ENCODE results near the gene SIGLEC1.

SIGLEC1 gene

DNA sequence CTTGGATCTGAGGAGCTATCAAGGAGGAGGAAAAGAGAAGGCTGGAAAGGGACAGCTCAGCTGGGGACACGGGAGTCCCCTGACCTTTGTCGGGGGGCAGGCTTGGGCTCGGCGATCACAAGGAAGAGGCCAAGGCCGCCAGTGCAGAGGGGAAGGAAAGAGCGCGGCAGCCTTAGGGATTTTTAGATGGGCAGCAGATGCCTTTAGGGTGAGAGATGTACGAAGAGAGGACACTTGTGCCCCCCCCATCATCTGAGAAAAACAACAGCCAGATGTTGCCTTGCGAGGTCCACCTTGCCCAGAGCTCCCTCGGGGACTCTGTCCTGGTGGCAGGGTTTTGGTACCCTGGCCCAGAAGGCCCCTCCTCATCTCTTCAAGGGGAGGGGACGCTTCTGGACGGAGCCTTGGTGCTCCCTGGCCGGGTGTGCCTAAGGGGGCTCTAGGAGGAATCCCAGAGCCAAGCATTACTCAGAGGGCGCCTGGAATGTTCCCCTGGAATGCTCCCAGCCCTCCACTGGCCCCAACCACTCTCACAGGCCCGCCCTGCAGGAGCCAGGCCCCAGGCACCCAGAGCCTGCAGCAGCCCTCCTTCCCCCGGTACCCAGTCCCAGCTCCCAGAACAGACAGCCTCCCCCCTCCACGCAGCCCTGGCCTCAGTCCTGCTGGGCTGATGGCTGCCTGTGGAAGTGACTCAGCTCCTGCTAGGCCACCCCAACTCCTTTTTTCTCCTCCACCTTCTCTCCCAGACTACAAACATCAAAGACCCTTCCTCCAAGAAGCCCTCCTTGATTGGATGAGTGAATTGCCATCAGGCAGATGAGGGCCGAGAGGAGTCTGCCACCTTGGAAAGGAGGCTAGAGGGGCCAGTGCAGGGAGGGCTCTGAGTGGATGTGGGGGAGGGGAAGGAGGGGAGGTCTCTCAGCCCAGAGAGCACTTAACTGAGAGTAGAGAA lies 32.4 kb downstream of the SIGLEC1 start:
- H3K27ac ChIP-seq (ENCODE audit: low read length): no peak overlapping the region
- H3K4me3 ChIP-seq (ENCODE audit: low read length): no peak overlapping the region
- peaks cover 9% of the 10 kb centered on the region for H3K4me1 ChIP-seq (ENCODE audit: control insufficient read depth, insufficient read depth, low read length)
- DNase-seq (ENCODE audit: low read depth, low spot score): no peak
- WGBS (ENCODE audit: insufficient coverage, insufficient read length): no CpG with 5 or more reads among the region's 18 CpGs
- no peaks in the 10 kb centered on the region for H3K27me3 ChIP-seq (ENCODE audit: control insufficient read depth, insufficient read depth, low read length)
- H3K9me3 ChIP-seq (ENCODE audit: control insufficient read depth, insufficient read depth, low read length): no peaks in the 10 kb centered on the region
- H3K36me3 ChIP-seq (ENCODE audit: control insufficient read depth, insufficient read depth, low read length): no peaks in the 10 kb centered on the region

DNA sequence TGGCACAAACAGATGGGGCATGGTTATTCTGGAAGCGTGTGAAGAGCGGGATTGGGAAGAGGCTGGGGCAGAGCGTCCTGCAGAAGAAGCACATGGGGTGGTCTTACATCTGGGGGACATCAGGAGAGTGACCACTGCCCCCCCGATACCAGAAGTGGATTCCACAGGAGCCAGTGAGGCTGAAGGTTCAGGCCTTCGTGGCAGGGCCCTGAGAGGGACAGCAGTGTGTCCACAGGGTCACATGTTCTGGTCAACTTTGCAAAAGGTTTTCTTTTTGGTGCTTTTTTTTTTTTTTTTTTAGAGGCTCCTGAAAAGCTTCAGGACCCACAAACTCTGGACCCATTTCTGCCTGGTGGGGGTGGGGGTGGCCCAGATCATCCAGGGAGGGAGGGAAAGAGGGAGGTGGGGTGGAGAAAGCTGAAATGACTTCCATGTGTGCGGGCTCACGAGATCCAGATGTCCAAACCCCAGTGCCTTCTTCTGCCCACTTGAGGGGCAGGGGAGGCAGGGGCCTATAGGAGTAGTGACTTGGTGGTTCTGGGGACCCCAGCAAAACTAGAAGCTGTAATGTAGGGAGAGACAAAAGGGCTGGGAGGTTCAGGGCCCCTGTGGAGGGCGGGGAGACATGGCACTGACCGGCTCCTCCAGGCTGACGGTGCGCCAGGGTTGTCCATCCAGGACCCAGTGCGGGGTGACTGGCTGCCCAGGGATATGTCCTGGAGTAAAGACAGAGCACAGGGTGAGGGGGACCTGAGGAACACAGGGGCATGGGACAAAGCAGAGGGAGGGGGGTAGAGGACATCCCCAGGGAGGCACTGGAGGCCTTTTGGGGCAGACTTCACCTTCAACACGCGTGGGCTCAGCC lies 33.3 kb downstream of the SIGLEC1 start:
- H3K9me3 ChIP-seq (ENCODE audit: control insufficient read depth, insufficient read depth, low read length): no peaks in the 10 kb centered on the region
- peaks cover 7% of the 10 kb centered on the region; the same call in 1 of the 2 replicates for H3K4me1 ChIP-seq (ENCODE audit: control insufficient read depth, insufficient read depth, low read length)
- no peaks in the 10 kb centered on the region for H3K27me3 ChIP-seq (ENCODE audit: control insufficient read depth, insufficient read depth, low read length)
- no peak overlapping the region for H3K27ac ChIP-seq (ENCODE audit: low read length)
- no peaks in the 10 kb centered on the region for H3K36me3 ChIP-seq (ENCODE audit: control insufficient read depth, insufficient read depth, low read length)
- DNase-seq (ENCODE audit: low read depth, low spot score): no peak
- H3K4me3 ChIP-seq (ENCODE audit: low read length): no peak overlapping the region
- no CpG with 5 or more reads among the region's 14 CpGs for WGBS (ENCODE audit: insufficient coverage, insufficient read length)

DNA sequence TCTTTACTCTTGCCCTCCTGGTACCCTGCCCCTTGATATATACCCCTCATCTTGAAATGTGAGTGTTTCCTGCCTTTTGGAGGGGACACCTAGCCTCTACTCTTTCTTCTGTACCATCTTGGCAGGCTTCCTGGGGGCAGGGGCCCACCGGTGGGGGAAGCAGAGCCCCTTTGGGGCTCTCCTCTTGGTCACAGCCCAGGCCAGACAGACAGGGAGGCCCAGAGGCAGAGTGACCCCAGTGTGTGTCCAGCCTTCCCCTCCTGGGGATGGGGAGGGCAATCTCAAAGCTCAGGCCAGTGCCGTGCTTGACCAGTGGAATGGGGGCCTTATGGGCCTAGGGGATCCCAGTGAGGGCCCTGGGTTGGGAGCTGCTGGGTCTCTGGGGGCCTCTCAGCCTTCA lies 34.2 kb downstream of the SIGLEC1 start:
- no peaks in the 10 kb centered on the region for H3K9me3 ChIP-seq (ENCODE audit: control insufficient read depth, insufficient read depth, low read length)
- H3K36me3 ChIP-seq (ENCODE audit: control insufficient read depth, insufficient read depth, low read length): no peaks in the 10 kb centered on the region
- no peak for DNase-seq (ENCODE audit: low read depth, low spot score)
- H3K4me1 ChIP-seq (ENCODE audit: control insufficient read depth, insufficient read depth, low read length): peaks cover 7% of the 10 kb centered on the region; the same call in 1 of the 2 replicates
- WGBS (ENCODE audit: insufficient coverage, insufficient read length): no CpG with 5 or more reads among the region's 2 CpGs
- no peak overlapping the region for H3K27ac ChIP-seq (ENCODE audit: low read length)
- no peak overlapping the region for H3K4me3 ChIP-seq (ENCODE audit: low read length)
- H3K27me3 ChIP-seq (ENCODE audit: control insufficient read depth, insufficient read depth, low read length): no peaks in the 10 kb centered on the region

DNA sequence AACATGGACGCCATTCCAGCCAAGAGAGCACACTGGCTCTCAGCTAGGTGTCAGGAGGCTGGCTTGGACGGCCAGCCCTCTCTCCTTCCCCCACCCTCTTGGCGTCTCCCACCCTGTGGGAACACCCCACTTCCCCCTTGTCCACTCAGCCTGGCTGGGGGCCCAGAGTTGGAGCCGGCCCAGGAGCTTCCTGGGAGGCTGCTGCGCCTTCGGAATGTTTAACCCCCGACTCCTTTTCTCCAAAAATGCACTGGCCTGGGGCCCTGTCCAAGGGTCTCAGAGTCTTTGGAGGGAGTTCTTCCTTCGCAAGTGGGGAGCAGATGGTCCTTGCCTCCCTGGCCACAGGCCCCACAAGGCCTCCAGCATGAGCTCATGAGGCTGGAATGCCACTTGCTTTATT lies 34.7 kb downstream of the SIGLEC1 start:
- peaks cover 4% of the 10 kb centered on the region; the same call in 1 of the 2 replicates for H3K27me3 ChIP-seq (ENCODE audit: control insufficient read depth, insufficient read depth, low read length)
- peaks cover 7% of the 10 kb centered on the region; the same call in 1 of the 2 replicates for H3K4me1 ChIP-seq (ENCODE audit: control insufficient read depth, insufficient read depth, low read length)
- no peak for DNase-seq (ENCODE audit: low read depth, low spot score)
- H3K9me3 ChIP-seq (ENCODE audit: control insufficient read depth, insufficient read depth, low read length): no peaks in the 10 kb centered on the region
- no CpG with 5 or more reads among the region's 8 CpGs for WGBS (ENCODE audit: insufficient coverage, insufficient read length)
- H3K4me3 ChIP-seq (ENCODE audit: low read length): no peak overlapping the region
- H3K36me3 ChIP-seq (ENCODE audit: control insufficient read depth, insufficient read depth, low read length): no peaks in the 10 kb centered on the region; the same call in 1 of the 2 replicates
- H3K27ac ChIP-seq (ENCODE audit: low read length): no peak overlapping the region

DNA sequence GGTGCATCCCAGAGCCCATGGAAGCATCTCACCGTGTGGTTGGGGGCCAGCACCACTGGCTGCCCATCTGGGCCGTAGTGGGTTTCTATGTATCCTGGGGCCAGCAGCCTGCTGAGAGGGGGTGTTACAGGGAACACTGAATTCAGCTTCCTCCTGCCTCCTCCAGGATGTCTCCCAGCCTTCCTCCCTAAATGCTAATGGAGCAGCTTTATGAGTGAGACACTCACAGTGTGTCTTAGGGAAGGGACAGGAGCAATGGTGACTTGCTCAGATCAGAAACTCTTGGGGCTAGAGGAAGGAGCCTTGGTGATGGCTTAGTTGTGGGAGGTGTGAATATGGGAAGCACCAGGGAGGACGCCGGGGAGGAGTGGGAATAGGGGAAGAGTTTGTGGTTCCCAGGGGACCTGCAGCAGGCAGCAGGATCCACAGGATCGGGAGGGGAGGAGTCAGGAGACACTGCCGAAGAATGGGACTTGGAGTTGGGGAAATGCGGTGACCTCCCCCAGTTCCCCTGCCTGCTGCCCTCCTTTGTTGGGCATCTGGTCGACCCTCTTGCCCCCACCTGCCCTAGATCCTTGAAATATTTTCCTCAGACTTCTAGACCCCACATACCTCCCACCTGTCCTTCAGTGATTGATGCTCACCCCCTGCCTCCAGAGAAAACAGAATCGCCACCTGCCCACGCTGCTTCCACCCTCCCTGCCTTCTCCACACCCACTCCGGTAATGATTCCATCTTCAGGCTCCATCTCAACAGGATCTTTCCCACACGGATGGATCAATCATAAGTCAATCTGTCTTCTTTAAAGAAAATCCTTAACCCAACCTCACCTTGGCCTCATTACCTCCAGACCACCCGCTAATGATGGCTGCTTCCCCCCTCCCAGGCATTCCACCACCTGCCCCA lies 37.2 kb downstream of the SIGLEC1 start:
- peaks cover 11% of the 10 kb centered on the region; the same call in 1 of the 2 replicates for H3K27me3 ChIP-seq (ENCODE audit: control insufficient read depth, insufficient read depth, low read length)
- peaks cover under 1% of the 10 kb centered on the region; the same call in 1 of the 2 replicates for H3K4me1 ChIP-seq (ENCODE audit: control insufficient read depth, insufficient read depth, low read length)
- no peaks in the 10 kb centered on the region for H3K9me3 ChIP-seq (ENCODE audit: control insufficient read depth, insufficient read depth, low read length)
- WGBS (ENCODE audit: insufficient coverage, insufficient read length): no CpG with 5 or more reads among the region's 13 CpGs
- no peak for DNase-seq (ENCODE audit: low read depth, low spot score)
- H3K4me3 ChIP-seq (ENCODE audit: low read length): no peak overlapping the region
- H3K36me3 ChIP-seq (ENCODE audit: control insufficient read depth, insufficient read depth, low read length): no peaks in the 10 kb centered on the region; the same call in 1 of the 2 replicates
- no peak overlapping the region for H3K27ac ChIP-seq (ENCODE audit: low read length)

DNA sequence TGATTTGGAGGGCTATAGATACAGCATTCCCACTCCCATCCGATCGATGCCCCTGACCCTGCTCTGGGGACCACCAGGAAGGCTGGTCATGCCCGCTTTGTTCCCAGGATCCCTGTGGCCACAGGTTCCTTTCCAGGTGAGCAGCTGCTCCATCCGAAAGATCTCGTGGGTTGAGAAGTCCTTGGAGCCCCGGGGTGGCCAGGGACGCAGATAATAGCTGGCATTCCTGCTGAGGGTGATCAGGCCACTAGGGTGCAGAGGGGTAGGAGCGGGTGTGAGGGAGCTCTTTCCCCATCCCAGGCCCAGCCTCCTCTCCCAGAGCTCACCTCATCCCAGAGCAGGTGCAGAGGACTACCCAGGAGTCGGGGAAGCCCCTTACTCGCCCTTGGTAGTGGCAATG lies 38.0 kb downstream of the SIGLEC1 start:
- no peaks in the 10 kb centered on the region for H3K9me3 ChIP-seq (ENCODE audit: control insufficient read depth, insufficient read depth, low read length)
- no peak for DNase-seq (ENCODE audit: low read depth, low spot score)
- H3K27me3 ChIP-seq (ENCODE audit: control insufficient read depth, insufficient read depth, low read length): peaks cover 11% of the 10 kb centered on the region; the same call in 1 of the 2 replicates
- no peak overlapping the region for H3K27ac ChIP-seq (ENCODE audit: low read length)
- no CpG with 5 or more reads among the region's 10 CpGs for WGBS (ENCODE audit: insufficient coverage, insufficient read length)
- H3K4me3 ChIP-seq (ENCODE audit: low read length): no peak overlapping the region
- no peaks in the 10 kb centered on the region; the same call in 1 of the 2 replicates for H3K36me3 ChIP-seq (ENCODE audit: control insufficient read depth, insufficient read depth, low read length)
- no peaks in the 10 kb centered on the region; the same call in 1 of the 2 replicates for H3K4me1 ChIP-seq (ENCODE audit: control insufficient read depth, insufficient read depth, low read length)

DNA sequence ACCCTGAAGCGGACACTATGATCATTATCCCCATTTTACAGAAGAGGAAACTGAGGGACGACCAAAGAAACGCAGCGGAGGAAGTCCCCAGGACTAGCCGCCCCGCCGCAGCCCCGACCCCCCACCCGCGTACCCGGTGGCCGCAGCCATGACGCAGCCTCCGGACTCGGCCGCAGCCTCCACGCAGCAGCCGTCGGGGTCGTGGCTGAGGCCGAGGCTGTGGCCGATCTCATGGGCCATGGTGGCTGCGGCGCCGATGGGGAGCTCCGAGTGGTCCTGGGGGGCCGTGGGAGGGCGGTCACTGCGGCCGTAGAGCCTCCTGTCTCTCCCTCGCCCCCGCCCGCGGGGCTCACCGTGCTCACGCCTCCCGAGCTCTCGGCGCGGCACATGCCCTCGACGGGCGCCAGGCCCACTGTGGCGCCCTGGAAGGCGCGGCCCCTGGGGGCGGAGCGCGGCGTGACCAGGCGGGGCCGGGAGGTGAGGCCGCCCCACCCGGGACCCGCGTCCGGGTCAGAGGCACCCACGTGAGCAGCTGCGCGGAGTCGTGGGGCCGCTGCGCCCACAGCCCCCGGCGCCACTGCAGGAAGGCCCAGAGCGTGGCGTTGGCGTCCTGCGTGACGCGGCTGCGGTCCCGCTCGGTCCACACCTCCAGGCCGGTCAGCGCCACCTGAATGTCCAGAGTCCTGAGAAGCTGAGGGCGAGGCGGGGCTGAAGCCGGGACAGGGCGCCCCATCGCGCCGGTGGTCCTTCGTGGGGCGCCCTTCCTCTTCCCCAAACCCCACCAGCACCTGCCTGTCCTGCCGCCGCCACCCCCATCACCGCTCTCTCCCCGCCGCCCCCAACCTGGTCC lies 39.0 kb downstream of the SIGLEC1 start:
- no peaks in the 10 kb centered on the region for H3K9me3 ChIP-seq (ENCODE audit: control insufficient read depth, insufficient read depth, low read length)
- H3K36me3 ChIP-seq (ENCODE audit: control insufficient read depth, insufficient read depth, low read length): no peaks in the 10 kb centered on the region; the same call in 1 of the 2 replicates
- WGBS (ENCODE audit: insufficient coverage, insufficient read length): no CpG with 5 or more reads among the region's 90 CpGs
- no peak overlapping the region for H3K27ac ChIP-seq (ENCODE audit: low read length)
- H3K4me3 ChIP-seq (ENCODE audit: low read length): no peak overlapping the region
- H3K4me1 ChIP-seq (ENCODE audit: control insufficient read depth, insufficient read depth, low read length): no peaks in the 10 kb centered on the region; the same call in 1 of the 2 replicates
- DNase-seq (ENCODE audit: low read depth, low spot score): no peak
- peaks cover 11% of the 10 kb centered on the region; the same call in 1 of the 2 replicates for H3K27me3 ChIP-seq (ENCODE audit: control insufficient read depth, insufficient read depth, low read length)

DNA sequence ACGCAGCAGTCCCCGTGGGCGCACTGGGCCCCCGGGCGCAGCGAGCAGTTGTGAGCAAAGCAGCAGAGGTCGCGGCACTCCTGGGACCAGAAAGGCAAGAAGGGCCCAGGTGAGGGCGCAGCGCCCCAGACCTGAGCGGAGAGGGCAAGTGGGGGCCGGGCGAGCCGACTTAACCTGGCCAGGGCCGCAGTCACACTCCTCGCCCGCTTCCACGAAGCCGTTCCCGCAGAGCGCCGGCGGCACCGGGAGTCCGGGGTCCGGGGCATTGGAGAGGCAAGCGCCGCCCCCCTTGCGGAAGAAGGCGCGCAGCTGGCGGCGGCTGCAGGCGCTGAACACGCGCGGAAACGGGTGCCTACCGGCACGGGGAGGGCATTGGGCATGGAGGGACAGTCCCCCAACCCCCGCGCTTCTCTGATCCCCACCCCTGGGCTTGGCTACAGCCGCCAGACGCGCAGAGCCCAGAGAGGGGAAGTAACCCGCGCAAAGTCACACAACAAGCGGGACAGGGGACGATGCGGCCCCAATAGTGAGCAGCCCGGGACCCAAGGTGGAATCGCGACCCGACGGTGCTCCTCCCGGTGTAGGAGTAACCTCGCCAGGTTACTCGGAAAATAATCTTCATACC lies 39.7 kb downstream of the SIGLEC1 start:
- H3K9me3 ChIP-seq (ENCODE audit: control insufficient read depth, insufficient read depth, low read length): no peaks in the 10 kb centered on the region
- H3K27me3 ChIP-seq (ENCODE audit: control insufficient read depth, insufficient read depth, low read length): peaks cover 11% of the 10 kb centered on the region; the same call in 1 of the 2 replicates
- no peaks in the 10 kb centered on the region; the same call in 1 of the 2 replicates for H3K36me3 ChIP-seq (ENCODE audit: control insufficient read depth, insufficient read depth, low read length)
- no CpG with 5 or more reads among the region's 58 CpGs for WGBS (ENCODE audit: insufficient coverage, insufficient read length)
- H3K4me1 ChIP-seq (ENCODE audit: control insufficient read depth, insufficient read depth, low read length): no peaks in the 10 kb centered on the region; the same call in 1 of the 2 replicates
- no peak for DNase-seq (ENCODE audit: low read depth, low spot score)
- no peak overlapping the region for H3K27ac ChIP-seq (ENCODE audit: low read length)
- H3K4me3 ChIP-seq (ENCODE audit: low read length): peak overlapping the region; percentile 30

Measured in iPS DF 6.9 (cell line).